Measurements from ENCODE around the gene PDSS2.

The PDSS2 gene

GRCh38 chr6:107114926-107115694 is 344.3 kb downstream of the PDSS2 start, which contains the start of gene BEND3:
BEND3 (minus strand) TSS chr6:107115515; CDS start chr6:107099285, 16,230 bp downstream.
- FAIRE-seq, result no peak

- no peak for FAIRE-seq
Measured at GRCh38 chr6:107114213-107114925, 345.0 kb downstream of the PDSS2 start.

GRCh38 chr6:107110200-107110599 is 349.2 kb downstream of the PDSS2 start:
- no peak for FAIRE-seq

GRCh38 chr6:107108201-107108890 is 351.0 kb downstream of the PDSS2 start:
- no peak for FAIRE-seq

- FAIRE-seq, result no peak
Measured at GRCh38 chr6:107107791-107108190, 351.6 kb downstream of the PDSS2 start.

- no peak for FAIRE-seq
Measured at GRCh38 chr6:107106165-107106564, 353.2 kb downstream of the PDSS2 start.

GRCh38 chr6:107105511-107106116 is 353.8 kb downstream of the PDSS2 start:
- no peak for FAIRE-seq

GRCh38 chr6:107103082-107103481 is 356.3 kb downstream of the PDSS2 start:
- FAIRE-seq, result no peak
